Measurements from ENCODE around the gene TPGS1.

The TPGS1 gene

DNA sequence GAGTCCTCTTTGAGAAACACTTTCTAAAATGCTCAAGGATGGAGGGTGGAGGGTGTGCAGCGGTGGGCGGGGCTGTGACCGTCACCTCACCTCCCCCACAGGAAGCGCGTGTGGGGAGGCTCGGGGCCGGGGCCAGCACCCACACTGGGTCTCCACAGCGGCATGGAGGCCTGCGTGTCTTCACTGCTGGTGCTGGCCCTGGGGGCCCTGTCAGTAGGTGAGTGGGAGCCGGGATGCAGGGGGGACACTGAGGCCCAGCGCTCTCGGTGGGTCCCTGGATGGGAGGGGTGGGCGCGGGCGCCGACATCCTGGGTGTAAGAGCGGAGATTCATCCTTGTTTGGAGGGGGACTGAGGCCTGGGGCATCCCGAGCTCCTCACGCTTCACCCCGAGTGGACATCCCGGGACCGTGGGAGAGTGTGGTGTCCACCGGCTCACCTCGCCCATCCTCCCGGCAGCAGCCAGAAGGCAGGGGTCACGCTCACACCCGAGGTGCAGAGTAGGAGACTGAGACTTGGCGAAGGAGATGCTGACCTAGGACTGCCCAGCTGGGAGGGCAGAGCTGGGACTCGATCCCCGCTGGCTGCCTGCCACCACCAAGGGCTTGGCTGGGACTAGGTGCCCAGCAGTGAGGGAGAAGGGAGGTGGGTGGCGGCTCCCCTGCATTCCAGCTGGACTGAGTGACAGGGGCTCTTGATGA, 36.8 kb downstream of the TPGS1 start, which contains the start of gene GZMM:
Gene GZMM (plus strand): TSS at position 144 of the 699 bp plus-strand sequence. CDS start 19 bp downstream, at position 163.
- Histone ChIP-seq H3K27me3 (ENCODE audit: insufficient read depth, low read length) (no peaks in the 10 kb centered on the region), H3K27ac (ENCODE audit: low read depth, low read length) (no peak within 1 kb of the TSS), H3K79me1 (ENCODE audit: low read length) (no peaks in the 10 kb centered on the region), H3K79me2 (ENCODE audit: control insufficient read depth, insufficient read depth, low read length, poor library complexity) (no peaks in the 10 kb centered on the region), H3K4me1 (ENCODE audit: control insufficient read depth in 1 of 2, insufficient read depth in 2 of 2, low read length in 2 of 2) (no peaks in the 10 kb centered on the region), H4K12ac (ENCODE audit: low read depth, low read length) (no peak within 1 kb of the TSS), H2BK12ac (ENCODE audit: low read length) (no peak within 1 kb of the TSS), H2BK5ac (ENCODE audit: low read depth, low read length, poor library complexity) (no peak within 1 kb of the TSS), H3K14ac (ENCODE audit: low read length) (no peak within 1 kb of the TSS), H2AFZ (ENCODE audit: insufficient read depth, low read length, poor library complexity) (no peak within 1 kb of the TSS), H3K9me3 (ENCODE audit: insufficient read depth, low read depth, low read length) (no peaks in the 10 kb centered on the region), H3K36me3 (ENCODE audit: control insufficient read depth in 1 of 2, insufficient read depth in 2 of 2, low read length in 2 of 2) (peaks cover 26 to 30% of the 10 kb centered on the region in 2 experiments), H3K9ac (ENCODE audit: low read length) (no peak within 1 kb of the TSS), H4K91ac (ENCODE audit: low read depth, low read length) (no peak within 1 kb of the TSS), H2AK5ac (ENCODE audit: low read length) (no peak within 1 kb of the TSS), H2BK120ac (ENCODE audit: insufficient read depth, low read length, poor library complexity) (no peak within 1 kb of the TSS), H3K4me2 (ENCODE audit: low read length) (no peak within 1 kb of the TSS), H4K8ac (ENCODE audit: low read depth, low read length) (no peak within 1 kb of the TSS), H3K23ac (ENCODE audit: low read length) (no peak within 1 kb of the TSS), H3K18ac (ENCODE audit: low read length) (no peak within 1 kb of the TSS), H3K4me3 (ENCODE audit: low read depth, low read length) (no peak within 1 kb of the TSS), H3K4ac (ENCODE audit: low read depth, low read length) (no peak within 1 kb of the TSS)
- DNase-seq, result no peak
- WGBS (ENCODE audit: extremely low coverage, insufficient coverage, insufficient read length), result no CpG with 5 or more reads among the region's 31 CpGs

DNA sequence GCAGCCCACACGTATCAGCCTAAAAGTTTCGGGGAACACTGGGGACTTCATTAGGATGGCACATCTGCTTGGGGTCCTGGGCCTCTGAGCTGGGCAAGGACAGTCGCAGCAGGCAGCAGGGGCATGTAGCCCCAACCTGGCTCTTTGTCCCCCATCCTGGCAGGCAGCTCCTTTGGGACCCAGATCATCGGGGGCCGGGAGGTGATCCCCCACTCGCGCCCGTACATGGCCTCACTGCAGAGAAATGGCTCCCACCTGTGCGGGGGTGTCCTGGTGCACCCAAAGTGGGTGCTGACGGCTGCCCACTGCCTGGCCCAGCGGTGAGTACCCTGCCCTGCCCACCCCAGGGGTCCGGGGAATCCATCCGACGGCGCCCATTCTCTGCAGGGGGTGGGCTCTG, 39.8 kb downstream of the TPGS1 start:
- no peak overlapping the region for H4K12ac ChIP-seq (ENCODE audit: low read depth, low read length)
- WGBS (ENCODE audit: extremely low coverage, insufficient coverage, insufficient read length), result no CpG with 5 or more reads among the region's 15 CpGs
- no peaks in the 10 kb centered on the region for H3K79me1 ChIP-seq (ENCODE audit: low read length)
- no peaks in the 10 kb centered on the region for H3K4me1 ChIP-seq (ENCODE audit: control insufficient read depth in 1 of 2, insufficient read depth in 2 of 2, low read length in 2 of 2)
- H3K79me2 ChIP-seq (ENCODE audit: control insufficient read depth, insufficient read depth, low read length, poor library complexity), result no peaks in the 10 kb centered on the region
- no peak overlapping the region for H3K9ac ChIP-seq (ENCODE audit: low read length)
- no peak overlapping the region for H3K23ac ChIP-seq (ENCODE audit: low read length)
- H3K4me3 ChIP-seq (ENCODE audit: low read depth, low read length), result no peak overlapping the region
- no peak overlapping the region for H3K14ac ChIP-seq (ENCODE audit: low read length)
- H3K4me2 ChIP-seq (ENCODE audit: low read length), result no peak overlapping the region
- no peak for DNase-seq
- peaks cover 5 to 8% of the 10 kb centered on the region in 2 experiments for H3K36me3 ChIP-seq (ENCODE audit: control insufficient read depth in 1 of 2, insufficient read depth in 2 of 2, low read length in 2 of 2)
- H3K27me3 ChIP-seq (ENCODE audit: insufficient read depth, low read length), result no peaks in the 10 kb centered on the region
- no peak overlapping the region for H4K8ac ChIP-seq (ENCODE audit: low read depth, low read length)
- H3K27ac ChIP-seq (ENCODE audit: low read depth, low read length), result no peak overlapping the region
- no peak overlapping the region for H4K91ac ChIP-seq (ENCODE audit: low read depth, low read length)
- H2BK12ac ChIP-seq (ENCODE audit: low read length), result no peak overlapping the region
- no peak overlapping the region for H2BK5ac ChIP-seq (ENCODE audit: low read depth, low read length, poor library complexity)
- H2AFZ ChIP-seq (ENCODE audit: insufficient read depth, low read length, poor library complexity), result no peak overlapping the region
- no peak overlapping the region for H3K4ac ChIP-seq (ENCODE audit: low read depth, low read length)
- no peak overlapping the region for H2AK5ac ChIP-seq (ENCODE audit: low read length)
- no peak overlapping the region for H3K18ac ChIP-seq (ENCODE audit: low read length)
- H3K9me3 ChIP-seq (ENCODE audit: insufficient read depth, low read depth, low read length), result no peaks in the 10 kb centered on the region
- H2BK120ac ChIP-seq (ENCODE audit: insufficient read depth, low read length, poor library complexity), result no peak overlapping the region

DNA sequence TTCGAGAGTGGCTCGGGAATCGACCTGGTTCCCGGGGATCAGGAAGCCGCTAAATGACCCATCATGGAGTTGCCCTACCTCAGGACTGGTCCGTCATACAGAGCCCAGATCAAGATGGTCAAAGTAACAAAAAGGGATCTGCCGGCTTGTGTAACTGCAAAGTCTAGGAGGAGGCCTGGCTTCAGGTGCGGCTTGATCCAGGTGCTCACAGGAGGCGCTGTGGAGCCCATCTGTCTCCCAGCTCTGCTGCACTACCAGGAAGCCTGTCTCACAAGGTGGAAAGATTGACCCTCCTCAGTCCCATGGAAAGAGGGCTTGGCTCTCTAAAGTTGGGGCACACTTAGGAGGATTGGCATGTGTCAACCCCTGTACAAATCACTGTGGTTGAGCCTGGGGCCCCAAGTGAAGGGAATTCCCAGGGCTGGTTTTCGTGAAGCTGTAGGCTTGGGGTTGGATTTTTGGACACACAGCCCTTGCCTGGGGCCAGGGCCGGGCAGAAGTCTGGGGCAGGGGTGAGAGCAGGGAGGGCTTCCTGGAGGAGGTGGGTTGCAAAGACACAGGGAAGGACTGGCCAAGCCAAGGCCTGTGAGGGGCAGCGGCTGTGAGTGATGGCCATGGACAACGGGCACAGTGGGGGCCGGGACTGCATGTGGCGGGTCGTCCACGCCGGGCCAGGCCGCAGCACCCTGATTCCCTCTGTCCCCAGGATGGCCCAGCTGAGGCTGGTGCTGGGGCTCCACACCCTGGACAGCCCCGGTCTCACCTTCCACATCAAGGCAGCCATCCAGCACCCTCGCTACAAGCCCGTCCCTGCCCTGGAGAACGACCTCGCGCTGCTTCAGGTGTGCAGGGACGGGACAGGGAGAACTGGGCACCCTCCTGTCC, 40.8 kb downstream of the TPGS1 start:
- H2AK5ac ChIP-seq (ENCODE audit: low read length), result no peak overlapping the region
- no peak overlapping the region for H3K4ac ChIP-seq (ENCODE audit: low read depth, low read length)
- H3K27ac ChIP-seq (ENCODE audit: low read depth, low read length), result no peak overlapping the region
- no peaks in the 10 kb centered on the region for H3K27me3 ChIP-seq (ENCODE audit: insufficient read depth, low read length)
- no CpG with 5 or more reads among the region's 26 CpGs for WGBS (ENCODE audit: extremely low coverage, insufficient coverage, insufficient read length)
- H2BK120ac ChIP-seq (ENCODE audit: insufficient read depth, low read length, poor library complexity), result no peak overlapping the region
- H3K4me1 ChIP-seq (ENCODE audit: control insufficient read depth in 1 of 2, insufficient read depth in 2 of 2, low read length in 2 of 2), result no peaks in the 10 kb centered on the region
- no peak overlapping the region for H3K18ac ChIP-seq (ENCODE audit: low read length)
- H3K23ac ChIP-seq (ENCODE audit: low read length), result no peak overlapping the region
- H3K4me3 ChIP-seq (ENCODE audit: low read depth, low read length), result no peak overlapping the region
- no peak overlapping the region for H2BK12ac ChIP-seq (ENCODE audit: low read length)
- no peak overlapping the region for H2BK5ac ChIP-seq (ENCODE audit: low read depth, low read length, poor library complexity)
- H3K79me2 ChIP-seq (ENCODE audit: control insufficient read depth, insufficient read depth, low read length, poor library complexity), result no peaks in the 10 kb centered on the region
- no peak overlapping the region for H3K9ac ChIP-seq (ENCODE audit: low read length)
- no peak overlapping the region for H2AFZ ChIP-seq (ENCODE audit: insufficient read depth, low read length, poor library complexity)
- peak in 1 of 2 donors; percentile 41 for DNase-seq
- H3K9me3 ChIP-seq (ENCODE audit: insufficient read depth, low read depth, low read length), result no peaks in the 10 kb centered on the region
- no peak overlapping the region for H4K8ac ChIP-seq (ENCODE audit: low read depth, low read length)
- no peaks in the 10 kb centered on the region for H3K79me1 ChIP-seq (ENCODE audit: low read length)
- H3K36me3 ChIP-seq (ENCODE audit: control insufficient read depth in 1 of 2, insufficient read depth in 2 of 2, low read length in 2 of 2), result peaks cover 0 to 2% of the 10 kb centered on the region in 2 experiments
- H4K91ac ChIP-seq (ENCODE audit: low read depth, low read length), result no peak overlapping the region
- H3K4me2 ChIP-seq (ENCODE audit: low read length), result no peak overlapping the region
- H4K12ac ChIP-seq (ENCODE audit: low read depth, low read length), result no peak overlapping the region
- no peak overlapping the region for H3K14ac ChIP-seq (ENCODE audit: low read length)

DNA sequence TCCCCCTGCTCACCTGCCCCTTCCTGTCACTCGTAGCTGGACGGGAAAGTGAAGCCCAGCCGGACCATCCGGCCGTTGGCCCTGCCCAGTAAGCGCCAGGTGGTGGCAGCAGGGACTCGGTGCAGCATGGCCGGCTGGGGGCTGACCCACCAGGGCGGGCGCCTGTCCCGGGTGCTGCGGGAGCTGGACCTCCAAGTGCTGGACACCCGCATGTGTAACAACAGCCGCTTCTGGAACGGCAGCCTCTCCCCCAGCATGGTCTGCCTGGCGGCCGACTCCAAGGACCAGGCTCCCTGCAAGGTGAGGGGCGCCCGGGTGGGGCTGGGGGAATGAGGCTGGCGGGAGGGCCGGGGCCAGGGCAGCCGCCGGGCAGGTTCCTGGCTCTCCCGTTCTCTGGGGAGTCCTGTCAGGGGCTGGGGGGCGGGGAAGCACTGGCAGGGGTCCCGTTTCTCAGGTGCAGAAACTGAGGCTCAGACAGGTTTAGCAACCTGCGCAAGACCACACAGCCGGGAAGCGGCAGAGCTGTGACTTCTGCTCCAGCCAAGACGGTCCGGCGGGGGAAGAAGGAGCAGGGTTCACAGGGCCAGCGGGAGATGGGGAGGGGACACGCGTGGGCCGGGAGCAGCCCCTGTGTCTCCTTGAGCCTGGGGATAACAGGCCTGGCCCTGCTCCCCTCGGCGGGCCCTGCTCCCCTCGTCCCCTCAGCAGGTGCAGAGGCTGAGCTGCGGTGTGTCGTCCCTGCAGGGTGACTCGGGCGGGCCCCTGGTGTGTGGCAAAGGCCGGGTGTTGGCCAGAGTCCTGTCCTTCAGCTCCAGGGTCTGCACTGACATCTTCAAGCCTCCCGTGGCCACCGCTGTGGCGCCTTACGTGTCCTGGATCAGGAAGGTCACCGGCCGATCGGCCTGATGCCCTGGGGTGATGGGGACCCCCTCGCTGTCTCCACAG, 41.9 kb downstream of the TPGS1 start:
- H3K14ac ChIP-seq (ENCODE audit: low read length), result no peak overlapping the region
- H3K79me1 ChIP-seq (ENCODE audit: low read length), result no peaks in the 10 kb centered on the region
- WGBS (ENCODE audit: extremely low coverage, insufficient coverage, insufficient read length), result no CpG with 5 or more reads among the region's 52 CpGs
- H3K27me3 ChIP-seq (ENCODE audit: insufficient read depth, low read length), result no peaks in the 10 kb centered on the region
- H3K9me3 ChIP-seq (ENCODE audit: insufficient read depth, low read depth, low read length), result no peaks in the 10 kb centered on the region
- H4K12ac ChIP-seq (ENCODE audit: low read depth, low read length), result no peak overlapping the region
- no peak overlapping the region for H4K8ac ChIP-seq (ENCODE audit: low read depth, low read length)
- H3K4me1 ChIP-seq (ENCODE audit: control insufficient read depth in 1 of 2, insufficient read depth in 2 of 2, low read length in 2 of 2), result no peaks in the 10 kb centered on the region
- H3K4me3 ChIP-seq (ENCODE audit: low read depth, low read length), result no peak overlapping the region
- no peak overlapping the region for H4K91ac ChIP-seq (ENCODE audit: low read depth, low read length)
- no peaks in the 10 kb centered on the region for H3K36me3 ChIP-seq (ENCODE audit: control insufficient read depth in 1 of 2, insufficient read depth in 2 of 2, low read length in 2 of 2)
- H3K9ac ChIP-seq (ENCODE audit: low read length), result no peak overlapping the region
- no peaks in the 10 kb centered on the region for H3K79me2 ChIP-seq (ENCODE audit: control insufficient read depth, insufficient read depth, low read length, poor library complexity)
- no peak overlapping the region for H2BK12ac ChIP-seq (ENCODE audit: low read length)
- DNase-seq, result peak; percentile 65 to 77
- no peak overlapping the region for H2BK5ac ChIP-seq (ENCODE audit: low read depth, low read length, poor library complexity)
- no peak overlapping the region for H2AFZ ChIP-seq (ENCODE audit: insufficient read depth, low read length, poor library complexity)
- no peak overlapping the region for H2BK120ac ChIP-seq (ENCODE audit: insufficient read depth, low read length, poor library complexity)
- H3K23ac ChIP-seq (ENCODE audit: low read length), result no peak overlapping the region
- no peak overlapping the region for H2AK5ac ChIP-seq (ENCODE audit: low read length)
- H3K4me2 ChIP-seq (ENCODE audit: low read length), result no peak overlapping the region
- H3K4ac ChIP-seq (ENCODE audit: low read depth, low read length), result no peak overlapping the region
- no peak overlapping the region for H3K27ac ChIP-seq (ENCODE audit: low read depth, low read length)
- H3K18ac ChIP-seq (ENCODE audit: low read length), result no peak overlapping the region
